ENCODE data around the gene FITM1.

GRCh38 chr14:24126939-24127338 lies 3.5 kb upstream of the FITM1 start:
- no peak for TF ChIP-seq CTCF (IDR thresholded peaks at IDR 0.05; ENCODE audit: low read length)
- no peak for TF ChIP-seq EZH2 (optimal IDR thresholded peaks at IDR 0.05; ENCODE audit: low read depth, low read length)
- no peak for TF ChIP-seq EZH2phosphoT487 (IDR thresholded peaks at IDR 0.05; ENCODE audit: low read length)
